Stomach (tissue), 4 donors: Measurements from ENCODE around the gene MERTK.

ENCODE experiments used
- CTCF ChIP-seq, 7 experiments: fragments of 450-650 bp in 4 of 7; fragments of 200-600 bp in 3 of 7; sonication (generic) in 3 of 7; IDR thresholded peaks; one replicate each; pipeline ENCODE4 v1.5.1; 2016 to 2019; ENCODE audit warnings: antibody characterized with exemption in 7 of 7, control low read depth in 2 of 7, mild to moderate bottlenecking in 1 of 7
- EP300 ChIP-seq: sonication (generic); formaldehyde crosslinking; IDR thresholded peaks from one replicate; pipeline ENCODE4 v1.6.1; 2017; ENCODE audit warnings: antibody characterized with exemption
- POLR2A ChIP-seq, 4 donors: fragments of 450-650 bp; IDR thresholded peaks; one replicate each; pipeline ENCODE4 v1.6.1; 2016; ENCODE audit warnings: antibody characterized with exemption in 4 of 4, control low read depth in 2 of 4, mild to moderate bottlenecking in 1 of 4, moderate library complexity in 1 of 4

GRCh38 chr2:111945444-111946293 lies 47.3 kb downstream of the MERTK start:
- TF ChIP-seq CTCF (IDR thresholded peaks at IDR 0.05) = no peak
- no peak for TF ChIP-seq POLR2A (IDR thresholded peaks at IDR 0.05)
- TF ChIP-seq EP300 = no peak
